ENCODE results near the gene SIDT2. TPM values are rescaled to one million over a fixed set of nuclear protein-coding genes. Genes with fewer than 3 reads are reported as not detected.

Gene SIDT2
- total RNA-seq, 3 donors from 2014 or later (not counting 1 experiment from before 2014, with no cell fraction given) = 80.0 to 111 (median 82.0) TPM

- peaks cover 31% of the 10 kb centered on the region for H3K36me3 ChIP-seq (ENCODE audit: control insufficient read depth, insufficient read depth, low read length)
- WGBS (ENCODE audit: insufficient coverage) = 95% methylated on average over 13 of the region's 17 CpGs
- no peaks in the 10 kb centered on the region for H3K9me3 ChIP-seq (ENCODE audit: control insufficient read depth, insufficient read depth, low read length)
- ATAC-seq = no peak
- peaks cover 0 to 10% of the 10 kb centered on the region in 2 donors for H3K4me1 Mint-ChIP-seq
- no peak for DNase-seq
- H3K4me1 ChIP-seq (ENCODE audit: control insufficient read depth, insufficient read depth, low read length) = peaks cover 31% of the 10 kb centered on the region
- H3K4me3 Mint-ChIP-seq = no peak overlapping the region
- no peak overlapping the region for H3K4me3 ChIP-seq (ENCODE audit: low read length)
- no peak overlapping the region for H3K27ac ChIP-seq (ENCODE audit: low read length)
- H3K27ac Mint-ChIP-seq = no peak overlapping the region
- H3K36me3 Mint-ChIP-seq = no peaks in the 10 kb centered on the region
- intact Hi-C loops (cut with micrococcal nuclease) = no loop called here
- H3K9me3 Mint-ChIP-seq = no peaks in the 10 kb centered on the region
- no peaks in the 10 kb centered on the region for H3K27me3 Mint-ChIP-seq (ENCODE audit: low read depth in 2 of 2)
- no peak for TF ChIP-seq CTCF (IDR thresholded peaks at IDR 0.05)
- H3K27me3 ChIP-seq (ENCODE audit: control insufficient read depth, insufficient read depth, low read length) = no peaks in the 10 kb centered on the region
These were observed 13.9 kb downstream of the SIDT2 start for GRCh38 chr11:117192401-117192875.

- ATAC-seq (no peak), DNase-seq (no peak)
- Mint-ChIP-seq H3K36me3 (no peaks in the 10 kb centered on the region), H3K4me3 (no peak overlapping the region), H3K27me3 (ENCODE audit: low read depth in 2 of 2) (no peaks in the 10 kb centered on the region), H3K27ac (no peak overlapping the region), H3K9me3 (no peaks in the 10 kb centered on the region), H3K4me1 (peaks cover 0 to 10% of the 10 kb centered on the region in 2 donors)
- TF ChIP-seq CTCF (IDR thresholded peaks at IDR 0.05) = no peak
- Histone ChIP-seq H3K4me1 (ENCODE audit: control insufficient read depth, insufficient read depth, low read length) (peaks cover 22% of the 10 kb centered on the region), H3K27me3 (ENCODE audit: control insufficient read depth, insufficient read depth, low read length) (no peaks in the 10 kb centered on the region), H3K9me3 (ENCODE audit: control insufficient read depth, insufficient read depth, low read length) (no peaks in the 10 kb centered on the region), H3K27ac (ENCODE audit: low read length) (no peak overlapping the region), H3K36me3 (ENCODE audit: control insufficient read depth, insufficient read depth, low read length) (peaks cover 27% of the 10 kb centered on the region), H3K4me3 (ENCODE audit: low read length) (no peak overlapping the region)
- WGBS (ENCODE audit: insufficient coverage) = 97% methylated on average over 15 of the region's 15 CpGs
- intact Hi-C loops (cut with micrococcal nuclease) = no loop called here
These were observed 14.8 kb downstream of the SIDT2 start for GRCh38 chr11:117193130-117194020.

GRCh38 chr11:117194267-117194666 is 15.7 kb downstream of the SIDT2 start:
- WGBS (ENCODE audit: insufficient coverage) = 98% methylated on average over 5 of the region's 5 CpGs
- intact Hi-C loops (cut with micrococcal nuclease) = no loop called here

More at GRCh38 chr11:117194267-117194666, 15.7 kb downstream of the SIDT2 start:
- no peak for ATAC-seq
- no peaks in the 10 kb centered on the region for H3K9me3 ChIP-seq (ENCODE audit: control insufficient read depth, insufficient read depth, low read length)
- H3K36me3 ChIP-seq (ENCODE audit: control insufficient read depth, insufficient read depth, low read length) = peaks cover 20% of the 10 kb centered on the region
- Mint-ChIP-seq H3K9me3 (no peaks in the 10 kb centered on the region), H3K36me3 (no peaks in the 10 kb centered on the region), H3K27ac (peak overlapping the region in 1 of 2 donors; percentile 40), H3K27me3 (ENCODE audit: low read depth in 2 of 2) (no peaks in the 10 kb centered on the region), H3K4me1 (peaks cover 0 to 10% of the 10 kb centered on the region in 2 donors), H3K4me3 (no peak overlapping the region)
- no peak overlapping the region for H3K27ac ChIP-seq (ENCODE audit: low read length)
- TF ChIP-seq CTCF (IDR thresholded peaks at IDR 0.05) = no peak
- peaks cover 13% of the 10 kb centered on the region for H3K4me1 ChIP-seq (ENCODE audit: control insufficient read depth, insufficient read depth, low read length)
- H3K4me3 ChIP-seq (ENCODE audit: low read length) = no peak overlapping the region
- DNase-seq = no peak
- no peaks in the 10 kb centered on the region for H3K27me3 ChIP-seq (ENCODE audit: control insufficient read depth, insufficient read depth, low read length)
